Hepatocyte (in vitro differentiated cells): Measurements from ENCODE around the gene ALG12. TPM values are rescaled to one million over a fixed set of nuclear protein-coding genes. Genes with fewer than 3 reads are reported as not detected.

ENCODE experiments used
- DNase-seq: peaks from one replicate; pipeline ENCODE4 v3.0.0-alpha.2; 2016; ENCODE audit warnings: low spot score
- H2AFZ ChIP-seq: fragments of 200-600 bp; sonication (generic); 2 replicates; pipeline ENCODE4 v1.6.0; 2016; ENCODE audit warnings: antibody characterized with exemption, mild to moderate bottlenecking
- H3K27ac ChIP-seq: fragments of 200-600 bp; sonication (generic); 2 replicates; pipeline ENCODE4 v1.5.1; 2016; ENCODE audit warnings: mild to moderate bottlenecking
- H3K27me3 ChIP-seq: fragments of 200-600 bp; sonication (generic); 2 replicates; pipeline ENCODE4 v1.6.1; 2016
- H3K36me3 ChIP-seq: fragments of 200-600 bp; sonication (generic); replicated peaks from 2 replicates; pipeline ENCODE4 v1.5.1; 2016; ENCODE audit warnings: low read depth; ENCODE audit not compliant: insufficient read depth
- H3K4me1 ChIP-seq: fragments of 200-600 bp; sonication (generic); 2 replicates; pipeline ENCODE4 v1.5.1; 2016; ENCODE audit warnings: mild to moderate bottlenecking, moderate library complexity; ENCODE audit not compliant: insufficient read depth
- H3K4me2 ChIP-seq: fragments of 200-600 bp; sonication (generic); 2 replicates; pipeline ENCODE4 v1.6.0; 2016
- H3K4me3 ChIP-seq: fragments of 200-600 bp; sonication (generic); 2 replicates; pipeline ENCODE4 v1.5.1; 2016; ENCODE audit warnings: mild to moderate bottlenecking
- H3K79me2 ChIP-seq: fragments of 200-600 bp; sonication (generic); 2 replicates; pipeline ENCODE4 v1.6.0; 2017; ENCODE audit warnings: mild to moderate bottlenecking
- H3K9me2 ChIP-seq: fragments of 200-600 bp; sonication (generic); replicated peaks from 2 replicates; pipeline ENCODE4 v1.6.0; 2017; ENCODE audit warnings: mild to moderate bottlenecking; ENCODE audit not compliant: insufficient read depth
- H3K9me3 ChIP-seq: fragments of 200-600 bp; sonication (generic); 2 replicates; pipeline ENCODE4 v1.5.1; 2016; ENCODE audit warnings: low read depth, mild to moderate bottlenecking
- H4K20me1 ChIP-seq: fragments of 200-600 bp; sonication (generic); 2 replicates; pipeline ENCODE4 v1.6.0; 2016; ENCODE audit warnings: mild to moderate bottlenecking; ENCODE audit not compliant: insufficient read depth, poor library complexity, severe bottlenecking
- CTCF ChIP-seq: fragments of 200-600 bp; sonication (generic); IDR thresholded peaks from 2 replicates; pipeline ENCODE4 v1.5.1; 2016; ENCODE audit warnings: antibody characterized with exemption, mild to moderate bottlenecking; ENCODE audit not compliant: poor library complexity
- EZH2 ChIP-seq: fragments of 200-600 bp; sonication (generic); IDR thresholded peaks from 2 replicates; pipeline ENCODE4 v1.6.1; 2016; ENCODE audit warnings: antibody characterized with exemption, mild to moderate bottlenecking, borderline replicate concordance
- EZH2phosphoT487 ChIP-seq: fragments of 200-600 bp; sonication (generic); IDR thresholded peaks from one replicate; pipeline ENCODE4 v1.6.1; 2018; ENCODE audit warnings: antibody characterized with exemption, mild to moderate bottlenecking, low read depth, moderate library complexity; ENCODE audit not compliant: unreplicated experiment, severe bottlenecking
- WGBS: methylation state at CpG from one replicate; pipeline ENCODE4 v1.1.6; 2016; ENCODE audit warnings: low lambda C conversion rate; ENCODE audit errors: missing lambda C conversion rate; 5-methylcytosine and 5-hydroxymethylcytosine counted together
- polyA plus RNA-seq: library from polyadenylated mRNA; unstranded; fragments of >200 nt; fragmentation: Nextera tagmentation; extraction: Ambion mirVana; gene quantifications from 2 replicates; pipeline ENCODE4 v1.2.1, GENCODE V29; 2016
- total RNA-seq: library from RNA; depleted of rRNA; stranded (reverse); fragments of >200 nt; gene quantifications from 2 replicates; pipeline ENCODE4 v1.2.3, GENCODE V29; 2014

ALG12 gene
- total and polyA plus RNA-seq, 2 experiments from 2014 or later = 30.8 to 69.6 TPM

- Histone ChIP-seq H4K20me1 (no peaks in the 10 kb centered on the region), H3K27me3 (no peaks in the 10 kb centered on the region), H3K27ac (no peak overlapping the region), H3K36me3 (no peaks in the 10 kb centered on the region), H3K4me2 (no peak overlapping the region), H3K4me3 (no peak overlapping the region), H3K9me2 (no peaks in the 10 kb centered on the region), H2AFZ (no peak overlapping the region), H3K79me2 (peaks cover 92% of the 10 kb centered on the region), H3K4me1 (no peaks in the 10 kb centered on the region), H3K9me3 (no peaks in the 10 kb centered on the region)
- TF ChIP-seq CTCF = no peak
- TF ChIP-seq EZH2phosphoT487 = no peak
- no peak for TF ChIP-seq EZH2
- 96% methylated on average over 9 of the region's 9 CpGs for WGBS
- DNase-seq = no peak
These were observed 38.4 kb downstream of the ALG12 start for GRCh38 chr22:49879871-49880270.

- 96% methylated on average over 8 of the region's 8 CpGs for WGBS
- TF ChIP-seq EZH2phosphoT487 (no peak), CTCF (no peak)
- Histone ChIP-seq H3K36me3 (no peaks in the 10 kb centered on the region), H2AFZ (no peak overlapping the region), H3K4me2 (no peak overlapping the region), H3K9me2 (no peaks in the 10 kb centered on the region), H3K9me3 (no peaks in the 10 kb centered on the region), H3K4me3 (no peak overlapping the region), H3K79me2 (peaks cover 92% of the 10 kb centered on the region), H3K4me1 (no peaks in the 10 kb centered on the region), H4K20me1 (peaks cover 3% of the 10 kb centered on the region), H3K27me3 (no peaks in the 10 kb centered on the region), H3K27ac (no peak overlapping the region)
- DNase-seq = no peak
These were observed 40.0 kb downstream of the ALG12 start for GRCh38 chr22:49878206-49878605.

- Histone ChIP-seq H3K4me3 (no peak overlapping the region), H3K79me2 (peaks cover 92% of the 10 kb centered on the region), H3K36me3 (no peaks in the 10 kb centered on the region), H2AFZ (no peak overlapping the region), H3K4me1 (no peaks in the 10 kb centered on the region), H3K4me2 (no peak overlapping the region), H3K9me3 (no peaks in the 10 kb centered on the region), H4K20me1 (peaks cover 3% of the 10 kb centered on the region), H3K9me2 (no peaks in the 10 kb centered on the region), H3K27me3 (no peaks in the 10 kb centered on the region), H3K27ac (no peak overlapping the region)
- DNase-seq = no peak
- no peak for TF ChIP-seq CTCF
- TF ChIP-seq EZH2 = no peak
- TF ChIP-seq EZH2phosphoT487 = no peak
- WGBS = over 99% methylated on average over 7 of the region's 7 CpGs
These were observed 40.6 kb downstream of the ALG12 start for GRCh38 chr22:49877642-49878041.
